IPS-NIHi7 (cell line): Measurements from ENCODE around the gene ITGA7.
A peak's percentile ranks its signal among the peaks of the same experiment; 100 is the strongest.
"Not testable (repeated sequence)": the region's sequence is repeated elsewhere in the genome, so short reads cannot be mapped to it uniquely, and the experiment has no call there.

Experiments used
- DNase-seq: peaks from one replicate; pipeline ENCODE4 v3.0.0; 2012; ENCODE audit warnings: mixed read lengths; ENCODE audit errors: extremely low spot score

The ITGA7 gene

DNA sequence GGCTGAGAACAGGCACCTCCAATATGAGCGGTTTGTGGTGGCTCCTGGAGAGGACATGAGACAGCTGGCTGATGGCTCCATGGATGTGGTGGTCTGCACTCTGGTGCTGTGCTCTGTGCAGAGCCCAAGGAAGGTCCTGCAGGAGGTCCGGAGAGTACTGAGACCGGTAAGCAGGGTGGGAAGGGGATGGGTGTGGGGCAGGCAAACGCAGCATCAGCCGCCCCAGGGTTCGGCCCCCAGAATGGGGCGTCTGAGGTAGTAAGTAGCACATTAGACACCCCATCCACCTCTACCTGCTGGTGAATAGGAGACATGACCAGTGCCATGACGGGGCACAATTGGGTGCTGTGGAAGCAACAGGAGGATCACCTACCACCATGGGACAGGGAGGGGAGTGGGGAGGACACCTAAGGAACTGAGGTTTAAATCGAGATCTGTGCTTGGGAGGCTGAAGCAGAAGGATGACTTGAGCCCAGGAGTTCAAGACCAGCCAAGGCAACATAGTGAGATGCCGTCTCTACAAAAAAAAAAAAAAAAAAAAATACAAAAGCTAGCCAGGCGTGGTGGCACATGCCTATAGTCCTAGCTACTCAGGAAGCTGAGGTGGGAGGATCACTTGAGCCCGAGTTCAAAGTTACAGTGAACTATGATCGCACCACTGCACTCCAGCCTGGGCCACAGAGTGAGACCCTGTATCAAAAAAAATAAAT is 25.5 kb downstream of the ITGA7 start:
- no peak for DNase-seq

DNA sequence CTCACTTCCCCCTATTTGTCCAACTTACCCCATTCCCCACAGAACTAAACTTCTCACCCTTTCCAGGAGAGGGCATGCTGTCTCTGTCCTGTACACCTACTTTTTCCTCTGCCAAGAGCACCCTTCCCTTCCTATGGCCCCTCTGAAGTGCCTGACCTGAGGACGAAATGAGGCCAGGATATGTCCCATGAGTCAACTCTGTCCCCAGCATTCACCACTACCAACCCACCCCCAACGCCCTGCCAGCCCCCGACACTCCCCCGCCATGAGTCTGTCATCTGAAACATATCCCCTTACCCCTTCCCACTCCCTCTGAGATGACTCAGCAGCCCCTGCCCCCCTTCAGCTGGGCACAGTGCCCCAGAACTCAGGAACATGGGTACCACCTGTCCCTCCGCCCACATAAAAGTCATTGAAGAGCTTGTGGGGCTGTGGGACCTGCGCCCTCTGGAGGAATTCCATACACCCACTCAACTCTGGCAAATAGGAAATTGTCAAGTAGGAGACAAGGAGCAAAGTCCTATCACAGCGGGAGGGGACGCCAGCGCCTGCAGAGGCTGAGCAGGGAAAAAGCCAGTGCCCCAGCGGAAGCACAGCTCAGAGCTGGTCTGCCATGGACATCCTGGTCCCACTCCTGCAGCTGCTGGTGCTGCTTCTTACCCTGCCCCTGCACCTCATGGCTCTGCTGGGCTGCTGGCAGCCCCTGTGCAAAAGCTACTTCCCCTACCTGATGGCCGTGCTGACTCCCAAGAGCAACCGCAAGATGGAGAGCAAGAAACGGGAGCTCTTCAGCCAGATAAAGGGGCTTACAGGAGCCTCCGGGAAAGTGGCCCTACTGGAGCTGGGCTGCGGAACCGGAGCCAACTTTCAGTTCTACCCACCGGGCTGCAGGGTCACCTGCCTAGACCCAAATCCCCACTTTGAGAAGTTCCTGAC is 26.3 kb downstream of the ITGA7 start:
- DNase-seq, result peak; percentile 89

DNA sequence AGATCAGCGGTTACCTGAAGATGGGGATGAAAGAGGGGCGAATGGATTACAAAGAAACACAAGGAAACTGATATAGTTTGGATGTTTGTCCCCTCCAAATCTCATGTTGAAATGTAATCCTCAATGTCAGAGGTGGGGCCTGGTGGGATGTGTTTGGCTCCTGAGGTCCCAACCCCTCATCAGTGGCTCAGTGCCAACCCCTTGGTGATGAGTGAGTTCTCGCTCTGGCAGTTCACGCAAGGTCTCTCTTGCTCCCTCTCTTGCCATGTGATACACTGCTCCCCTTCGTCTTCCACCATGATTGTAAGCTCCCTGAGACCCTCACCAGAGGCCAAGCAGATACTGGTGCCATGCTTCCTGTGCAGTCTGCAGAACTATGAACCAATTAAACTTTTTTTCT is 28.0 kb downstream of the ITGA7 start:
- DNase-seq, result no peak

DNA sequence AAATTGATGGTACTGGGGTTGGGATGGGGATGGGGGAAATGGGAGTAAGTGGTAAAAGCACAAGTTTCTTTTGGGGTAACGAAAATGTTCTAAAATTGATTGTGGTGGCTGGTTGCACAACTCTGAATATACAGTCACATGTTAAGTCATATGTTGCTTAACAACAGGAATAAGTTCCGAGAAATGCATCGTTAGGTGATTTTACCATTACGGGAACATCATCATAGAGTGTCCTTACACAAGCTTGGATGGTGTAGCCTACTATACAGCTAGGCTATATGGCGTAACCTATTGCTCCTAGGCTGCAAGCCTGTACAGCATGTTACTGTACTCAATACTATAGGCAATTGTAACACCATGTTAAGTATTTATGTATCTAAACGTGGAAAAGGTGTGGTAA is 31.0 kb downstream of the ITGA7 start:
- DNase-seq, result no peak

DNA sequence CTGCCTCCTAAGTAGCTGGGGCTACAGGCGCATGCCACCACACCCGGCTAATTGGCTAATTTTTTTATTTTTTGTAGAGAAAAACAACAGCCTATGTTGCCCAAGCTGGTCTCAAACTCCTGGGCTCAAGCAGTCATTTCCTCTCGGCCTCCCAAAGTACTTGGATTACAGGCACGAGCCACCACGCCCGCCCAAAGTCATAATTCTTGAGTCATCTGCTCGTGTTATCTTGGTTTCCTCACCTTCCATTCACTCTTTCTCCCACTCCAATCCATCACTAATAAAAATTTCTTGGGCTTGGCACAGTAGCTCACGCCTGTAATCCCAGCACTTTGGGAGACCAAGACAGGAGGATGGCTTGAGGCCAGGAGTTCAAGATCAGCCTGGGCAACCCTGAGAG is 32.0 kb downstream of the ITGA7 start:
- no peak for DNase-seq

DNA sequence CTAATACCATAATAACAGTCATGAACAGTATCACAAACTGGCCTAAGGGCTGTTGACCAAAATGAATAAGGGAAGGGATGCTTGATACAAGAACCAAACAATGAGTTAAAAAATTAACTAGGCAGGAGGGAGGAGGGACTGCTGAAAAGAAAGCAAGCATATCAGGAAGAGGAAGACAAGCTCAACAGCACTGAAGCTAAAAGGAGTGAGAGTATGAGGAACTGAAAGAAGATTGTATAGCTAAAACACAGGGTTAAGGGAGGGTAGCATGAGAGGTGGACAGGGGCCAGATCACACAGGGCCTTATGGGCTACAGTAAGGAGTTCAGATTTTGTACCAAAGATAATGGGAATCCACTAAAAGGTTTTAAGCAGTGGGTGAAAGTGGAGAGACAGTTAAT is 34.1 kb downstream of the ITGA7 start:
- no peak for DNase-seq

DNA sequence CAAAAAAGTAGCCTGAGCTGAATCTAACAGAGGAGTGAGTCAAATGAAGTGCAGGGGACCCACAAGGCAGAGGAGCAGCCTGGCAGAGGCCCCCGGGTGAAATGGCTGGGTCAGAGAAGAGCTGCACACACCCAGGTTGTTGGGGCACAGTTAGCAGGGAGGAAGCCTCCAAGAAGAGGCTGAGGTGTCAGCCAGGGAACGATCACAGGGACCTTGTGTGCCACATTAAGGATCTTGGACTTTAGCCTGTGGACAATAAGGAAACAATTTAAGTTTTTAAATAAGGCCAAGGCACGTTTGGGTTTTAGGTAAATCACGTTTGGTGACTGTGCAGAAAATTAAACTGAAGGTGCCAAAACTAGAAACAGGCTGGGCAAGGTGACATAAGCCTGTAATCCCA is 36.0 kb downstream of the ITGA7 start:
- DNase-seq, result peak; percentile 4

DNA sequence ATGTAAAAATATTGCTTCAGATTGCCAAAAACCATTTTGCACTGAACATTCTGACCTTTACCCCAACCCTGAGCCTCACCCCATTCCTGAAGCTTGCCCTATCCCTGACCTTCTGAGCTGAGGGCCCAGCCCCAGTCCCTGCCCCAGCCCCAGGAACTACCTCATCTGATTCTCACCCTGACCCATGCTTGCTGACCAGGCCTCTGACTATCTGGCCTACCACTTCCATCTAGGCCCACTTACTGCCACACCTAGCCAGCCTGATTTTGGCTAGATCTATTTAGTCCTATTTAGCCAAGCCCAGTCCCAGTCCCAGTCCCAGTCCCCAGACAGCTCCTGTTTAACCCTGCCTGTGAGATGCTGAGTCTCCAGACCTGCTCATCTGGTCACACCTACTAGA is 37.4 kb downstream of the ITGA7 start:
- DNase-seq, result peak; percentile 6

DNA sequence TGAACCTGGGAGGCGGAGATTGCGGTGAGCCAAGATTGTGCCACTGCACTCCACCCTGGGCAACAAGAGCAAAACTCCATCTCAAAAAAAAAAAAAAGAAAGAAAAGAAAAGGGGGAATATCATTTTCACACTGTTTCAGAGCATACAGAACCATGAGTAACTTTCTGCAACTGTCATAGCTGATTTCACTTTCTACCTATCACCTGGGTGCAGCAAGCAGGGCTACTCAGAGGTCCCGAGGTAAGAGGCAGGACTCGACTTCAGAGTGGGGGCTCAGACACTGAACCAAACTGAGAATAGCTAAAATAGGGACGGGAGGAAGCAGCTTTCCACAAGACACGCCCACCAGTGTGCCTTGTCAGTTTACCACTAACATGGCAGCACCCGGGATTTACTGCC is 41.2 kb downstream of the ITGA7 start:
- no peak for DNase-seq

DNA sequence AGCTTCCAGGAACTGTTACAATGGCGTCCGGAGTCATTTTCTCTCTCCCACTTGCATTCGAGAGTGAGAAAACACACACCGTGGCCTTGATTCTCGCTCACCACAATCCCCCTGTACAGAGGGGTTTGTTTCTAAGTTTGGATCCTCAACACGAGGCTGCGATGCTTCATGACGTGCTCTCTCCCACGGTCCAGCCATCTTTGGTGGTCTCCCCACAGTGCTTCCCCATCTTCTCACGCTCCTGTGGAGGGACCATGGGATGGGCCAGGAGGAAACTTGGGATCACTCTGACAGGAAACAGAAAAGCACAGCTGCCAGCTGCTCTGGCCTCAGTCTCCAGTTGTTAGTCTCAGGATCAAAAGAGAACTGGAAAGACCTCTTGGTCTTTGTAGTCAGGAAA is 42.9 kb downstream of the ITGA7 start:
- no peak for DNase-seq

DNA sequence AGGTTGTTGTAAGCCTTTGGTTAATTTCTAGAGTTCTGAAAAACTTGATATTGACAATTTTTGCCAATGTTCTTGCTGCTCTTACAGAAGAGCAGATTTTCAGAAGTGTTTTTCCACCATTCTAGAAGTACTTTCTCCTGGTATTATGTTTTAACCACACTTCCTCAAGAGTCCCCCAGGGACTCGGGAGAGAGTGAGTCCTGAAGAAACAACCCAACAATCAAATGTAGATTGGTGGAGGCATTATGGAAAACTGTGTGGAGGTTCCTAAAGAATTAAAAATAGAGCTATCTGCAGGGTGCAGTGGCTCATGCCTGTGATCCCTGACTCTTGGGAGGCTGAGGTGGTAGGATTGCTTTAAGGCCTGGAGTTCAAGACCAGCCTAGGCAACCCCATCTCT is 44.3 kb downstream of the ITGA7 start:
- DNase-seq, result no peak

DNA sequence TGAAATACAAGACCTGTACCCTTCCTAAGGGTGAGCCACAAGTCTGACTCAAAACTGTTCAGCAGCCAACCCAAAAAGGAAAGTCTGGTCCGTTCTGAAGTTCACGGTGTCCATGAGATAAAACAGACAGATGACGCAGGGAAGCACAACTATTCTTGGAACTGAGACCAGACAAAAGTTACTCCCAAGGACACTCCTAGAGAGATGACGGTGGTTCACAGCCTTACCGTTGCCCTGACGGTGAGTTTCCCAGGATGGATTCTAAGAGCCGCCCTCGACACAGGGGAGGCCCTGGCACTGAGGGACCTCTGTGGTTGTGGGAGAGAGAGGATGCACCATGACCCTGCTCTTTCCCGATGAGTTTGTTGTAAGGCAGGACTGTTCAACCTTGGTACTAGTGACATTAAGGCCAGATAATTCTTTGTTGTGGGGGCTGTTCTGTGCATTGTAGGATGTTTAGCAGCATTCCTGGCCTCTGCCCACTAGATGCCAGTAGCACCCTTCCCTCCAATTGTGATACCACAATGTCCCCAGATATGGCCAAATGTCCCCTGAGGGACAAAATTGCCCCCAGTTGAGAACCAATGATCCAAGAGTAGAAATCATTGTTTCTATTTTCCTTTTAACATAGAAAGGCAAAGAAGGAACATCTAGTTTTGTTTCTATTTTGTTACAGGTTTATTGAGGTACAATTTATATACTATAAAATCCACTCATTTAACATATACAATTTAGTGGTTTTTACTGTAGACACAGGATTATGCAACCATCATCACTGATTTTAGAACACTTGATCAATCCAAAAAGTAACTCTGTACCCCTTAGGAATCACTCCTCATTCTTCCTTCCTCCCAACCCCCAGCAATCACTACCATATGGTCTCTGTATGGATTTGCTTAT is 48.0 kb downstream of the ITGA7 start:
- no peak for DNase-seq

DNA sequence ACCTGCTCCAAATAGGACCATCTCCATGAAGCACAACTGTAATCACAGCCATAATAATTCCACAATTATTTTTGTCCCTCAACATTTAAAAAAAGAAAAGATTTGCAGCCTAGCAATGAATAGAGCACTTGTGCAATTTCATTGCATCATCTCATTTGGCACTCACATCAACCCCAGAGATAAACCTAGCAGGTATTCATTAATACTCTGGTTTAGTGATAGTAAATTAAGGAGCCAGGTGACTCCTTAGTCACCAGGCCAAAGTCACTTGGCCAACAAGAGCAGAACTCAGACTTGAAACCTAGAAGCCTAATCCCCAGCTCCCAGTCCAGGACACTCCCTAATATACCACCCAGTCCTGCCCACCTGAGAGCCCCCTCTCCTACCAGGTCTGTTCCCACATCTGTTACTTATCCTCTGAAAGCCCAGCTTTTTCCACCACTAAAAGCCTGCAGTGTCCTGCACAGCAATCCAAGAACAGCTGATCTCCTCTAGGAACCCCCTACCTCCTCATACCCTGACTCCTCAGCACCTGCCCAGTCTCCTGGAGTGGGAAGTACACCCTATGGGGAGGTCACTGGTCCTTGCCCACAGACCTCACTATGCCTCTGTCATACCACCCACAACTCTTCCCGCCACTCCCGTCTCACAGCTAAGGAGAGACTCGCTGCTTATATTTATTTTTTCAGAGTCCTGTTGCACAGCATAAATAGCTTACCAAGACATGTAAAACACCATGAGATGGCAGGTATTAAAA is 48.9 kb downstream of the ITGA7 start:
- DNase-seq, result no peak

DNA sequence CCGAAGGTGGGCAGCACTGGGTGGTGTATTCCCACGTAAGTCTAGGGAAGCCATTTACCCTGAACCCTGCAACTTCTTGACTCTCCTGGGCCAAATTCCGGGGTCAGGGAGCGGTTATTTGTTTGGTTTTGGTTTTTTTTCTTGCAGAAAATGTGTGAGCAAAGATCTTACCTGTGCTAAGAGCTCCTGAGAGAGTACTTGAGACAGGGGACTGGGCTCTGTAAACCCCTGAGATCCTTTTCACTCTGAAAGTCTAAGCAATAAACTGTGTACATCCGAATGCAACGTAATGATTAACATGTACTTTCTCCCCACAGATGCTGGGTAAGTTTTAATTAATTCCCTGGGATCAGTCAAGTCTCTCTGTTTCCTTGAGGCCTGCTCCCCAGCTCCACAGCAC is 49.5 kb downstream of the ITGA7 start:
- DNase-seq, result no peak

DNA sequence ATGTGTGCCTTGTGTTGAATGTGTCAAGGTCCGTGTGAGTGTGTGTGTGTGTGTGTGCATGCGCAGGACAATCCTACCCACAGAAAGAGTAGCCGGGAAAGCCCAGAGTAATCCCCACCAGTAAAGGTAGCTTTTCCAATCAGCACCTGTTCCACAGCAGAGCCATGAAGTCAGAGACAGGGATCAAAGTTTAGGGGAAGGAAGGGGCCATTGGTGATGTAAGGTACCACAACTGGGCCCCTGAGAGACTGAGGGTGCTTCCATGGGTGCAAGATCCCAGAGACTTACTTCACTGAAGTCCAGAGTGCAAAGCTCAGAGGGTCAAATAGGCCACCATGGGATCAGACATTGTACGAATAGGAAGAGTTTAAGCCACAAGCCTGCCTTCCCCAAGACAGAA is 50.5 kb downstream of the ITGA7 start:
- no peak for DNase-seq

DNA sequence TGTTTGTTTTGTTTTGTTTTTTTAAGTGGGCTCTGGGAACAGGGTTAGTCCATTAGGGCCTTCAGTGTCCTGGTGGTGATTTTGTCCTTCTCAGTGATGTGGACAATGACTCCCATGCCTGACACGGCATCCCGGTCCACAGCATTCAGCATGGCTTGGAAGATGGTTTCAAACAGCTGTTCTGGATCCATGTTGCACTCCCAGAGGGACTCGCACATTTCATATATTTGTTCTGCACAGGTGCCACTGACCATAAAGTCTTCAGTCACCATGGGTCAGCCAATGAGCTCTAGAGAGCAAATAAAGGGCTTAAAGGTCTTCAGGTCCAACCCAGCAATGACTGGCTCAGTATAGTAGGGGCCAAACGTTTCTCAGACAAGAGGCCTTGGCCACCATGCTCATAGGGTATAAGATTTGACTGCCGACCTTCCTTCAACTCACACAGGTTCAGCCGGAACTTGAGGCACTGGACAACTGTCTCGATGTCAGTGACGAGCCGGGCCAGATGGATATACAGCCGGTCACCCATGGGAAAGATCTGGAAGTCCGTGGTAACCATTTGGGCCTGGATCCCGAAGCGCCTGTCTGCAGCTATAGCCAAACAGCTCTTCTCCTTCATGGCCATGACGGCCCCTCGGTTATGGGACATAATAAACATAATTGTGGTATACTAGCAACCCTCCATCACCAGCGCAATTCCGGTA is 53.0 kb downstream of the ITGA7 start:
- DNase-seq, result no peak

DNA sequence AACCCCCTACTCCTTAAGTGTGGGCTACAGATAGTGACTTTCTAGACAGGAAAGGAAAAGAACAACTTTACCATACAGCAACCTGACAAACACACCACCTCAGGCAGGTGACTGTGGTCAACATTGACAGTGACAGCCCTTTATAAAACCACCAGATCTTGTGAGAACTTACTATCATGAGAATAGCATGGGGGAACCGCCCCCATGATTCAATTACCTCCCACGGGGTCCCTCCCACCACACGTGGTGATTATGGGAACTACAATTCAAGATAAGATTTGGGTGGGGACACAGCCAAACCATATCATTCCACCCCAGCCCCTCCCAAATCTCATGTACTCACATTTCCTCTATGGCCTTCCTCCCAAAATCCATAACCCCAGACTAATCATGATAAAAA is 54.7 kb downstream of the ITGA7 start:
- DNase-seq, result no peak

DNA sequence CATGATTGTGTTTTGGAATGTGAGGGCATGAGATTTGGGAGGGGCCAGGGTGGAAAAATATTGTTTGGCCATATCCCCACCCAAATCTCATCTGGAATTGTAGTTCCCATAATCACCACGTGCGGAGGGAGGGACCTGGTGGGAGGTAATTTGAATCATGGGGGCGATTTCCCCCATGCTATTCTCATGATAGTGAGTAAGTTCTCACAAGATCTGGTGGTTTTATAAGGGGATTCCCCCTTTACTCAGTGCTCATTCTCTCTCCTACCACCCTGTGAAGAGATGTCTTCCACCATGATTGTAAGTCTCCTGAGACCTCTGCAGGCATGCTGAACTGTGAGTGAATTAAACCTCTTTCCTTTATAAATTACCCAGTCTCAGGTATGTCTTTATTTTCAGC is 55.4 kb downstream of the ITGA7 start:
- DNase-seq, result no peak

DNA sequence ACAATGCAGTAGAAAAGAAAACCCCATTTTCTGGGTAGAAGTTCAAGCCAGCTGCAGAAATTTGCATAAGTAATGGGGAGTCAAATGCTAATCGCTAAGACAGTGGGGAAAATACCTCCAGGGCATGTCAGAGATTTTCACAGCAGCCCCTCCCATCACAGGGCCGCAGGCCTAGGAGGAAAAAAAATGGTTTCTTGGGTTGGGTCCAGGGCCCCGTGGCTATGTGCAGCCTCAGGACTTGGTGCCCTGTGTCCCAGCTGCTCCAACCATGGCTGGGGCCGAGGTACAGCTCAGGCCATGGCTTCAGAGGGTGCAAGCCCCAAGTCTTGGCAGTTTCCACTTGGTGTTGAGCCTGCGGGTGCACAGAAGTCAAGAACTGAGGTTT is 56.4 kb downstream of the ITGA7 start:
- no peak for DNase-seq

DNA sequence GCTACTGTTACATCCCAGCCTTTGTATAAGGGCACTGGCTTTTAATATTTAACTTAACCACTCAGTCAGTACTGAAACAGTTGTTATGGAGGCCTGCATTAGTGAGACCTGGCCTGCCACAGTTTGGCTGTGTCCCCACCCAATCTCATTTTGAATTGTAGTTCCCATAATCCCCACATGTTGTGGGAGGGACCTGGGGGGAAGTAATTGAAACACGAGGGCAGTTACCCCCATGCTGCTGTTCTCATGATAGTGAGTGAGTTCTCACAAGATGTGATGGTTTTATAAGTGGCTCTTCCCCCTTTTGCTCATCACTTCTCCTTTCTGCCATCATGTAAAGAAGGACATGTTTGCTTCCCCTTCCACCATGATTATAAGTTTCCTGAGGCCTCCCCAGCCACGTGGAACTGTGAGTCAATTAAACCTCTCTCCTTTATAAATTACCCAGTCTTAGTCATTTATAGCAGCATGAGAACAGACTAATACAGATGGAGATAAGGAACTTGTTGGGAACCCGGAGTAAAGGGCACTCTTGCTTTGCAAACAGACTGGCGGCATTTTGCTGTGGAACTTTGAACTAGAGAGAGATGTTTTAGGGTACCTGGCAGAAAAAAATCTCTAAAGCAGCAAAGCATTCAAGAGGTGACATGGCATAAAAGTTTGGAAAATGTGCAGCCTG is 56.9 kb downstream of the ITGA7 start:
- DNase-seq, result not testable (repeated sequence)
